ENCODE data around the gene GPR176. TPM values are rescaled to one million over a fixed set of nuclear protein-coding genes. Genes with fewer than 3 reads are reported as not detected.

Gene GPR176
- total RNA-seq, 1 donor: 173 TPM

DNA sequence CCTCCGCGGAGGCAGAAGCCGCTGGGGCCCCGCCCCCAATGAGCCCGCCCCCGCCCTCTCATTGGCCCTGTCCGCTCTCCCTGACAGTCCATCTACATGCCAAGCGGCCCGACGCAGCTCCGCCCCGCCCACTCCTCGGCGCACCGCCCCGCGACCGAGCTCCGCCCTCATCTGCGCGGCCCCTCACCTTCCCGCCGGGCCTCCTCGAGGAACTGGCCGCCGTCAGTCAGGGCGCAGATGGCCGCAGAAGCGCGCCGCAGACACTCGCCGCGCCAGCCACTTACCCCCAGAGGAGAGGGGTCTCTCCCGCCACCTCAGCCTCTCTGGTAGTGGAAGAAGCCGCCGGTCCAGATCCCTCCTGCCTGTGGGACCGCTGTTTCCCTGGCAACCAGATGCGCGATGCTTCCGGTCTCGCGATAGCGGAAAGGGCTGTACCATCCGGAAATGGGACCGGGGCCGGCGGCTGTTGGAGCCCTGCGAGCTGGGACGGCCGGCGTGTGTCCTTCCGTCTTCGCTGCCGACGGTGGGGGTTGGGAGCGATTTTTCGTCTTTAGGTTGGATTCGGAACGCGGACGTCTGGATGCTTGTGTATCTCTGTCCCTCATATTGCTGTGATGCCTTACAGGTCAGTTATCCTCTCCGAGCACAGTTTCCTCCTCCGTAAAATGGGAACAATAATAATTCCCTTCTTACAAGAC is 137.5 kb downstream of the GPR176 start, which contains the start of gene FSIP1:
FSIP1 (minus strand) TSS at position 401 of the 698 bp plus-strand sequence. CDS start 6,317 bp downstream, outside the sequence.
- DNase-seq (ENCODE audit: insufficient read length, low spot score, missing footprints): peak; percentile 98
- Histone ChIP-seq H3K27ac (ENCODE audit: low read depth, low read length) (peak within 1 kb of the TSS; percentile 67), H3K4me1 (ENCODE audit: insufficient read depth, low read length) (peaks cover 38% of the 10 kb centered on the region), H3K4me3 (ENCODE audit: insufficient read depth, low read length) (peak within 1 kb of the TSS; percentile 80), H2AFZ (ENCODE audit: low read length) (peak within 1 kb of the TSS; percentile 93), H3K36me3 (ENCODE audit: insufficient read depth, low read length) (no peaks in the 10 kb centered on the region), H4K20me1 (ENCODE audit: insufficient read depth, low read length) (no peaks in the 10 kb centered on the region), H3K9me3 (ENCODE audit: low read depth, low read length) (no peaks in the 10 kb centered on the region), H3K27me3 (ENCODE audit: insufficient read depth, low read length) (no peaks in the 10 kb centered on the region), H3K4me2 (ENCODE audit: insufficient read depth, low read length) (peak within 1 kb of the TSS; percentile 91), H3K79me2 (ENCODE audit: insufficient read depth, low read length) (peaks cover 24% of the 10 kb centered on the region)
- TF ChIP-seq, protein P1, sequence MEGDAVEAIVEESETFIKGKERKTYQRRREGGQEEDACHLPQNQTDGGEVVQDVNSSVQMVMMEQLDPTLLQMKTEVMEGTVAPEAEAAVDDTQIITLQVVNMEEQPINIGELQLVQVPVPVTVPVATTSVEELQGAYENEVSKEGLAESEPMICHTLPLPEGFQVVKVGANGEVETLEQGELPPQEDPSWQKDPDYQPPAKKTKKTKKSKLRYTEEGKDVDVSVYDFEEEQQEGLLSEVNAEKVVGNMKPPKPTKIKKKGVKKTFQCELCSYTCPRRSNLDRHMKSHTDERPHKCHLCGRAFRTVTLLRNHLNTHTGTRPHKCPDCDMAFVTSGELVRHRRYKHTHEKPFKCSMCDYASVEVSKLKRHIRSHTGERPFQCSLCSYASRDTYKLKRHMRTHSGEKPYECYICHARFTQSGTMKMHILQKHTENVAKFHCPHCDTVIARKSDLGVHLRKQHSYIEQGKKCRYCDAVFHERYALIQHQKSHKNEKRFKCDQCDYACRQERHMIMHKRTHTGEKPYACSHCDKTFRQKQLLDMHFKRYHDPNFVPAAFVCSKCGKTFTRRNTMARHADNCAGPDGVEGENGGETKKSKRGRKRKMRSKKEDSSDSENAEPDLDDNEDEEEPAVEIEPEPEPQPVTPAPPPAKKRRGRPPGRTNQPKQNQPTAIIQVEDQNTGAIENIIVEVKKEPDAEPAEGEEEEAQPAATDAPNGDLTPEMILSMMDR (IDR thresholded peaks at IDR 0.05; ENCODE audit: extremely low read depth, low read depth, low read length): no peak

GRCh38 chr15:39781967-39782302 is 138.1 kb downstream of the GPR176 start:
- no peak for DNase-seq (ENCODE audit: insufficient read length, low spot score, missing footprints)
- no peaks in the 10 kb centered on the region for H3K27me3 ChIP-seq (ENCODE audit: insufficient read depth, low read length)
- no peaks in the 10 kb centered on the region for H3K9me3 ChIP-seq (ENCODE audit: low read depth, low read length)
- peaks cover 24% of the 10 kb centered on the region for H3K79me2 ChIP-seq (ENCODE audit: insufficient read depth, low read length)
- H4K20me1 ChIP-seq (ENCODE audit: insufficient read depth, low read length): no peaks in the 10 kb centered on the region
- H3K27ac ChIP-seq (ENCODE audit: low read depth, low read length): no peak overlapping the region
- H3K36me3 ChIP-seq (ENCODE audit: insufficient read depth, low read length): no peaks in the 10 kb centered on the region
- H2AFZ ChIP-seq (ENCODE audit: low read length): peak overlapping the region; percentile 49
- peak overlapping the region; percentile 80 for H3K4me3 ChIP-seq (ENCODE audit: insufficient read depth, low read length)
- peaks cover 31% of the 10 kb centered on the region for H3K4me1 ChIP-seq (ENCODE audit: insufficient read depth, low read length)
- H3K4me2 ChIP-seq (ENCODE audit: insufficient read depth, low read length): peak overlapping the region; percentile 63
- TF ChIP-seq, protein P1 (IDR thresholded peaks at IDR 0.05; ENCODE audit: extremely low read depth, low read depth, low read length): no peak

DNA sequence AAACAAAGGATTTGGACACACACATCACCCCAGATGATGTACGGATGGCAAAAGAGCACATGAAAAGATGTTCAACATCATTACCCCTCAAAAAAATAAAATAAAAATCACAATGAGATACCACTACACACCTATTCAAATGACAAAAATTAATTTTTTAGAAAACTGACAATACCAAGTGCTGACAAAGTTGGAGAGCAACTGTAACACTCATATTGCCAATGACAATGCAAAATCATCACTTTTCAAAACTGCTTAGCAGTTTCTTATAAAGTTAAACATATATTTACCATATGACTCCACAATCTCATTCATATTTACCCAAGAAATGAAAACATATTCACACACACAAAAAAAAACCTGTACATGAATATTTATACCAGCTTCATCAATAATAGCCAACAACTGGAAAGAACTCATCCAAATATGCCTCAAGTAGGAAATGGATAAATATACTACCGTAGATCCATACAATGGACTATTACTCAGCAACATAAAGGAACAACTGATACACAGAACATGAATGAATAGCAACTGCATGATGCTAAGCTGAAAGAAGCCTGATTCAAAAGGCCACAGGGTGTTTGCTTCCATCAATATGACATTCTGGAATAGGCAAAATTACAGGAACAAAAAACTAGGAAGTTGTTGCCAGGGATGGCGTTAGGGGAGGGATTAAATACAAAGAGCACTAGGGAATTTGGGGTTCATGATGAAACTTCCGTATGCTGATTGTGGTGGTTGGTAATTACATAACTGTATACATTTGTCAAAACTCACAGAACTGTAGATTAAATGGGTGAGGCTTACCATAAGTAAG is 138.7 kb downstream of the GPR176 start:
- H3K4me3 ChIP-seq (ENCODE audit: insufficient read depth, low read length): no peak overlapping the region
- H3K4me2 ChIP-seq (ENCODE audit: insufficient read depth, low read length): peak overlapping the region; percentile 63

More for the DNA sequence above, 138.7 kb downstream of the GPR176 start:
- DNase-seq (ENCODE audit: insufficient read length, low spot score, missing footprints): no peak
- TF ChIP-seq, protein P1 (IDR thresholded peaks at IDR 0.05; ENCODE audit: extremely low read depth, low read depth, low read length): no peak
- H3K27ac ChIP-seq (ENCODE audit: low read depth, low read length): no peak overlapping the region
- H3K4me1 ChIP-seq (ENCODE audit: insufficient read depth, low read length): peaks cover 29% of the 10 kb centered on the region
- H3K9me3 ChIP-seq (ENCODE audit: low read depth, low read length): no peaks in the 10 kb centered on the region
- H4K20me1 ChIP-seq (ENCODE audit: insufficient read depth, low read length): no peaks in the 10 kb centered on the region
- no peaks in the 10 kb centered on the region for H3K36me3 ChIP-seq (ENCODE audit: insufficient read depth, low read length)
- peaks cover 24% of the 10 kb centered on the region for H3K79me2 ChIP-seq (ENCODE audit: insufficient read depth, low read length)
- H3K27me3 ChIP-seq (ENCODE audit: insufficient read depth, low read length): no peaks in the 10 kb centered on the region
- H2AFZ ChIP-seq (ENCODE audit: low read length): no peak overlapping the region
